Retinal pigment epithelial cell (primary cell): ENCODE data around the gene HOMER3.

Experiments used
- DNase-seq: peaks from one replicate; pipeline ENCODE4 v3.0.0-alpha.2; 2010; ENCODE audit warnings: low read depth
- H3K4me3 ChIP-seq: 2 replicates; pipeline ENCODE4 v1.5.1; 2011; ENCODE audit warnings: mild to moderate bottlenecking, low read length, control low read depth, moderate library complexity
- TF ChIP-seq, protein P1 (sequence below): conservative IDR thresholded peaks from 2 replicates; pipeline ENCODE4 v1.5.1; 2011; ENCODE audit warnings: low read depth, low read length, control low read depth, inconsistent platforms

HOMER3 gene

DNA sequence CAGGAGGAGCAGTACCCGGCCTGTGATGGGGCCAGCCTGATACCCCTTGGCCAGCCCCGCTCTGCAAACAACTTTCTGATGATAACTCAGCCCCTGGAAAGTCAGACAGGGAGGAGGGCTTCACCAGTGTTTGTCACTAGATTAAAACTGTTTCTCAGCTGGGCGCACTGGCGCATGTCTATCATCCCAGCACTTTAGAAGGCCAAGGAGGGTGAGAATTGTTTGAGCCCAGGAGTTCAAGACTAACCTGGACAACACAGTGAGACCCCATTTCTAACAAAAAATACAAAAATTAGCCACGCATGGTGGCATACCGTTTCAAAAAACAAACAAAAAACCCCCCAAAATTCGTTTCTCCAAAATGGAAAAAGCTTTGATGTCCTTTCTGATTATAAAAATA, 39.5 kb downstream of the HOMER3 start:
- TF ChIP-seq, protein P1, sequence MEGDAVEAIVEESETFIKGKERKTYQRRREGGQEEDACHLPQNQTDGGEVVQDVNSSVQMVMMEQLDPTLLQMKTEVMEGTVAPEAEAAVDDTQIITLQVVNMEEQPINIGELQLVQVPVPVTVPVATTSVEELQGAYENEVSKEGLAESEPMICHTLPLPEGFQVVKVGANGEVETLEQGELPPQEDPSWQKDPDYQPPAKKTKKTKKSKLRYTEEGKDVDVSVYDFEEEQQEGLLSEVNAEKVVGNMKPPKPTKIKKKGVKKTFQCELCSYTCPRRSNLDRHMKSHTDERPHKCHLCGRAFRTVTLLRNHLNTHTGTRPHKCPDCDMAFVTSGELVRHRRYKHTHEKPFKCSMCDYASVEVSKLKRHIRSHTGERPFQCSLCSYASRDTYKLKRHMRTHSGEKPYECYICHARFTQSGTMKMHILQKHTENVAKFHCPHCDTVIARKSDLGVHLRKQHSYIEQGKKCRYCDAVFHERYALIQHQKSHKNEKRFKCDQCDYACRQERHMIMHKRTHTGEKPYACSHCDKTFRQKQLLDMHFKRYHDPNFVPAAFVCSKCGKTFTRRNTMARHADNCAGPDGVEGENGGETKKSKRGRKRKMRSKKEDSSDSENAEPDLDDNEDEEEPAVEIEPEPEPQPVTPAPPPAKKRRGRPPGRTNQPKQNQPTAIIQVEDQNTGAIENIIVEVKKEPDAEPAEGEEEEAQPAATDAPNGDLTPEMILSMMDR = no peak
- no peak for DNase-seq
- H3K4me3 ChIP-seq = no peak overlapping the region

GRCh38 chr19:18900700-18901481, 40.1 kb downstream of the HOMER3 start:
- no peak for DNase-seq
- no peak overlapping the region for H3K4me3 ChIP-seq

GRCh38 chr19:18899624-18900560, 41.1 kb downstream of the HOMER3 start:
- no peak for DNase-seq

More at GRCh38 chr19:18900700-18901481, 40.1 kb downstream of the HOMER3 start:
- TF ChIP-seq, protein P1 = no peak

DNA sequence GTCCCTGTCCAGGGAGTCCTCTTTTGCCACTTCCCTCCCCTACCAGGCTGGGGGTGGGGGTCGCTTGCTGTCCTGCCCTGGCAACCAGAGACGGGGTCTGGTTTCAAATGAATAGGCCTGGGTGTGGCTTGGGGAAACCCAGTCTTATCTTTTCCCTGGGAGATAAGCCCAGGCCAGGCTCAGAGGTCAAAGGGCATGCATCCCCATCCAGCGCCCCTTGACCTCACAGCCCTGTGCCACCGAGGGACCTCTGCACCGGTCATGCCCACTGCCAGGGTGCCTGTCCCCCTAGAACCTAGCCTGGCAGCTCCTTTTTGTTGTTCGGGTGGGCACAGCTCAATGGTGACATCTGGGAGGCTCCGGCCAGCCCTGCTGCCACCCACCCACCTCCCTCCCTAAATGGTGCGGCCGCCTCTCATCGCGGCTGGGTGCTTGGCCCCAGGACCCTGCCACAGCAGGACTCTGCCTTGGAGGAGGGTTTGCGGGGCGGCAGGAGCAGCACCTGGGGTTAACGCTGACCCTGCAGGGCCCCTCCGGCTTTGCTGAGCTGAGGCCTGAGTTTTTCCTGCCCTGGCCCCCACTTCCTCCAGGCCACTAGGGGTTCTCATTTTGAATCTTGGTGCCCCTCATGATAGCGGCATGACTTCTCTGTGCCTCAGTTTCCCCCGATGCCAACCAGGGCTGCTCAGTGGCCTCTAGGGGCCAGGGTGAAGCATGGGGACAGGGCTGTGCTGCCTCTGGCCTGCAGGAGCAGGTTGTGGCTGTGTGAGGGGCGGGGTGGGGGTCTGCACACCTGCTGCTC, 42.2 kb downstream of the HOMER3 start:
- TF ChIP-seq, protein P1 = no peak
- H3K4me3 ChIP-seq = no peak overlapping the region

More at GRCh38 chr19:18899624-18900560, 41.1 kb downstream of the HOMER3 start:
- H3K4me3 ChIP-seq = no peak overlapping the region
- TF ChIP-seq, protein P1 = no peak

GRCh38 chr19:18898081-18898606, 42.9 kb downstream of the HOMER3 start:
- TF ChIP-seq, protein P1 = no peak
- DNase-seq = no peak
- no peak overlapping the region for H3K4me3 ChIP-seq

More for the DNA sequence above, 42.2 kb downstream of the HOMER3 start:
- DNase-seq = no peak
